Keratinocyte (primary cell): ENCODE results near the gene DNAJB2. TPM values are rescaled to one million over a fixed set of nuclear protein-coding genes. Genes with fewer than 3 reads are reported as not detected.

Source experiments
- DNase-seq: peaks from one replicate; pipeline ENCODE4 v3.0.0-alpha.2; 2011; ENCODE audit warnings: low read depth, missing footprints, low spot score
- FAIRE-seq: peaks from 2 replicates; lab custom pipeline; 2011; peaks lifted over from hg19 to GRCh38; lab: Jason Lieb, UNC
- H2AFZ ChIP-seq: 2 replicates; pipeline ENCODE4 v1.6.0; 2012; ENCODE audit warnings: low read length, control low read depth, inconsistent platforms; ENCODE audit not compliant: control insufficient read depth
- H3K27ac ChIP-seq: 2 replicates; pipeline ENCODE4 v1.5.1; 2011; ENCODE audit warnings: low read length; ENCODE audit not compliant: control insufficient read depth, insufficient read depth
- H3K27me3 ChIP-seq: 3 replicates; pipeline ENCODE4 v1.6.0; 2011; ENCODE audit warnings: low read length; ENCODE audit not compliant: control insufficient read depth, insufficient read depth; ENCODE audit errors: extremely low read depth
- H3K36me3 ChIP-seq, 2 experiments: 2 replicates in 1 of 2; 3 replicates in 1 of 2; pipeline ENCODE4 v1.5.1; 2011; ENCODE audit warnings: low read length in 2 of 2, mild to moderate bottlenecking in 1 of 2; ENCODE audit not compliant: control insufficient read depth in 2 of 2, insufficient read depth in 2 of 2; ENCODE audit errors: extremely low read depth in 1 of 2
- H3K4me1 ChIP-seq: 3 replicates; pipeline ENCODE4 v1.5.1; 2011; ENCODE audit warnings: low read length; ENCODE audit not compliant: control insufficient read depth, insufficient read depth; ENCODE audit errors: extremely low read depth
- H3K4me2 ChIP-seq: 3 replicates; pipeline ENCODE4 v1.6.0; 2011; ENCODE audit warnings: low read depth, low read length; ENCODE audit not compliant: control insufficient read depth, insufficient read depth; ENCODE audit errors: extremely low read depth
- H3K4me3 ChIP-seq, 3 experiments: fragments of 200-600 bp in 1 of 3; sonication (generic) in 1 of 3; 2 replicates in 2 of 3; 3 replicates in 1 of 3; pipeline ENCODE4 v1.5.1; 2011 to 2016; ENCODE audit warnings: low read length in 3 of 3, mild to moderate bottlenecking in 3 of 3, control low read depth in 2 of 3, inconsistent platforms in 1 of 3, low read depth in 1 of 3, mixed read lengths in 1 of 3, mixed run types in 1 of 3, moderate library complexity in 1 of 3; ENCODE audit not compliant: control insufficient read depth in 2 of 3, insufficient read depth in 2 of 3; ENCODE audit errors: extremely low read depth in 1 of 3
- H3K79me2 ChIP-seq: 2 replicates; pipeline ENCODE4 v1.6.0; 2012; ENCODE audit warnings: low read length; ENCODE audit not compliant: control insufficient read depth, insufficient read depth
- H3K9ac ChIP-seq: 3 replicates; pipeline ENCODE4 v1.6.0; 2011; ENCODE audit warnings: low read length; ENCODE audit not compliant: control insufficient read depth, insufficient read depth; ENCODE audit errors: extremely low read depth
- H3K9me1 ChIP-seq: 3 replicates; pipeline ENCODE4 v1.6.0; 2011; ENCODE audit warnings: low read length; ENCODE audit not compliant: control insufficient read depth, insufficient read depth; ENCODE audit errors: extremely low read depth
- H3K9me3 ChIP-seq: 2 replicates; pipeline ENCODE4 v1.5.1; 2012; ENCODE audit warnings: low read depth, low read length; ENCODE audit not compliant: control insufficient read depth
- H4K20me1 ChIP-seq: 3 replicates; pipeline ENCODE4 v1.6.0; 2011; ENCODE audit warnings: low read length; ENCODE audit not compliant: control insufficient read depth, insufficient read depth; ENCODE audit errors: extremely low read depth
- EZH2 ChIP-seq: IDR thresholded peaks from one replicate; pipeline ENCODE4 v1.6.1; 2012; ENCODE audit warnings: inconsistent platforms, mild to moderate bottlenecking, low read length, moderate library complexity
- dilution Hi-C: fragments of 300-500 bp; cut with MboI; formaldehyde crosslinking; loops from one replicate; pipeline ENCODE4 v1.7.0; 2020; ENCODE audit warnings: low sequenced_read_pairs; ENCODE audit not compliant: extremely low pct_ligation_motif_present
- polyA plus RNA-seq, 5 experiments: library from polyadenylated mRNA; depleted of rRNA in 3 of 5; stranded (reverse) in 3 of 5; stranded (forward) in 1 of 5; unstranded in 1 of 5; fragments of >200 nt; gene quantifications; 1 replicate in 1 of 5; 2 replicates in 3 of 5; 3 replicates in 1 of 5; pipeline versions ENCODE4 v1.2.1 to v1.2.3, GENCODE V29; 2011 to 2012; ENCODE audit warnings: missing spikeins in 2 of 5, low read depth in 1 of 5, low replicate concordance in 1 of 5
- TF ChIP-seq, protein P1 (sequence below), 3 experiments: IDR thresholded peaks in 1 of 3; conservative IDR thresholded peaks in 1 of 3; optimal IDR thresholded peaks in 1 of 3; 2 replicates in 2 of 3; 3 replicates in 1 of 3; pipeline versions ENCODE3 to v1.5.1; 2011; ENCODE audit warnings: low read length in 3 of 3, mild to moderate bottlenecking in 3 of 3, moderate library complexity in 2 of 3, control low read depth in 1 of 3, inconsistent platforms in 1 of 3; ENCODE audit not compliant: insufficient read depth in 2 of 3; ENCODE audit errors: extremely low read depth in 1 of 3

DNAJB2 gene
- polyA plus RNA-seq, 1 donor (not counting 4 experiments of a cell fraction or from before 2014, with no cell fraction given) = 51.7 TPM

DNA sequence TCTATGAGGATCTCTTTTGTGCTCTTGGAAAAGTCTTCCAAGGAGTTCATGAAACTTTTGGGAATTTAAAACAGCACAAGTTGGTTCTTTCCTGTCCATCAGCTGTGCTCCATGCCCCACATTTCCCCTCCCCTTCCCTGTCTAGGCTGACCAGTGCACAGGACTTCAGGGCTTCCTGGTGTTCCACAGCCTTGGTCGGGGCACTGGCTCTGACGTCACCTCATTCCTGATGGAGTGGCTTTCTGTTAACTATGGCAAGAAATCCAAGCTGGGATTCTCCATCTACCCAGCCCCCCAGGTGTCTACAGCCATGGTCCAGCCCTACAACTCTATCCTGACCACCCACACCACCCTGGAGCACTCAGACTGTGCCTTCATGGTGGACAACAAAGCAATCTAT, 8.1 kb upstream of the DNAJB2 start:
- Histone ChIP-seq H2AFZ (no peak overlapping the region), H3K4me1 (peaks cover 38% of the 10 kb centered on the region), H3K4me2 (no peak overlapping the region), H3K36me3 (no peaks in the 10 kb centered on the region), H3K9me3 (no peaks in the 10 kb centered on the region), H3K79me2 (no peaks in the 10 kb centered on the region), H3K9me1 (no peaks in the 10 kb centered on the region), H3K27ac (no peak overlapping the region), H3K27me3 (no peaks in the 10 kb centered on the region), H3K9ac (no peak overlapping the region), H4K20me1 (no peaks in the 10 kb centered on the region), H3K4me3 (no peak overlapping the region)
- no peak for DNase-seq
- TF ChIP-seq, protein P1, sequence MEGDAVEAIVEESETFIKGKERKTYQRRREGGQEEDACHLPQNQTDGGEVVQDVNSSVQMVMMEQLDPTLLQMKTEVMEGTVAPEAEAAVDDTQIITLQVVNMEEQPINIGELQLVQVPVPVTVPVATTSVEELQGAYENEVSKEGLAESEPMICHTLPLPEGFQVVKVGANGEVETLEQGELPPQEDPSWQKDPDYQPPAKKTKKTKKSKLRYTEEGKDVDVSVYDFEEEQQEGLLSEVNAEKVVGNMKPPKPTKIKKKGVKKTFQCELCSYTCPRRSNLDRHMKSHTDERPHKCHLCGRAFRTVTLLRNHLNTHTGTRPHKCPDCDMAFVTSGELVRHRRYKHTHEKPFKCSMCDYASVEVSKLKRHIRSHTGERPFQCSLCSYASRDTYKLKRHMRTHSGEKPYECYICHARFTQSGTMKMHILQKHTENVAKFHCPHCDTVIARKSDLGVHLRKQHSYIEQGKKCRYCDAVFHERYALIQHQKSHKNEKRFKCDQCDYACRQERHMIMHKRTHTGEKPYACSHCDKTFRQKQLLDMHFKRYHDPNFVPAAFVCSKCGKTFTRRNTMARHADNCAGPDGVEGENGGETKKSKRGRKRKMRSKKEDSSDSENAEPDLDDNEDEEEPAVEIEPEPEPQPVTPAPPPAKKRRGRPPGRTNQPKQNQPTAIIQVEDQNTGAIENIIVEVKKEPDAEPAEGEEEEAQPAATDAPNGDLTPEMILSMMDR (optimal IDR thresholded peaks at IDR 0.05 in 1 of 3, IDR thresholded peaks at IDR 0.05 in 1 of 3, conservative IDR thresholded peaks at IDR 0.05 in 1 of 3; ENCODE audit: extremely low read depth in 1 of 3, insufficient read depth in 2 of 3, low read length in 3 of 3) = no peak
- no peak for TF ChIP-seq EZH2
- FAIRE-seq = no peak
- dilution Hi-C loops = no loop called here

DNA sequence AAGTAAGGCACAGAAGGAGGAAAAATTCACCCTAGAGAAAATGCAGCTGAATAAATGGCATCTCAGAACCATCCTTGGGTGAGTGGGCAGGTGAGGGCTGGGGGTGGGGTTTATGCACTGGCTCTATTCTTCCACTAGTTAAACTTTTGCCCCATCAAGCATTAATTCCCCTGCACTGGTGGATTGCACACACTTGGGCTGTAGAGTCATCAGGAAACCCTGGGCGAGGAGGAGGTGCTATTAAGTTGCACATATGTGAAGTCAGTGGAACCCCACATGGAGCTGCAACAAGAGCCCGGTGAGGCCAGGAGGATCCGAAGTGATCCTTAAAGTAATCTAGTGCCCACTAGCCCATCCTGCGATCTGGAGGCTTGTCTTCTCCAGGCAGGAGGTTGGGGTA, 6.8 kb upstream of the DNAJB2 start:
- H3K79me2 ChIP-seq = no peaks in the 10 kb centered on the region
- no peak for DNase-seq
- H3K36me3 ChIP-seq = no peaks in the 10 kb centered on the region
- no peak overlapping the region for H3K4me2 ChIP-seq
- H3K9me1 ChIP-seq = no peaks in the 10 kb centered on the region
- no peaks in the 10 kb centered on the region for H3K9me3 ChIP-seq
- H3K9ac ChIP-seq = no peak overlapping the region
- H3K27ac ChIP-seq = no peak overlapping the region
- H3K27me3 ChIP-seq = no peaks in the 10 kb centered on the region
- dilution Hi-C loops = no loop called here
- H2AFZ ChIP-seq = no peak overlapping the region
- TF ChIP-seq, protein P1 (optimal IDR thresholded peaks at IDR 0.05 in 1 of 3, IDR thresholded peaks at IDR 0.05 in 1 of 3, conservative IDR thresholded peaks at IDR 0.05 in 1 of 3; ENCODE audit: extremely low read depth in 1 of 3, insufficient read depth in 2 of 3, low read length in 3 of 3) = no peak
- TF ChIP-seq EZH2 = no peak
- H3K4me1 ChIP-seq = peaks cover 41% of the 10 kb centered on the region
- no peak overlapping the region for H3K4me3 ChIP-seq
- FAIRE-seq = no peak
- H4K20me1 ChIP-seq = no peaks in the 10 kb centered on the region
